GM18502 (cell line): ENCODE measurements around the gene CSF1.

Experiments
- ATAC-seq: cut with Tn5 transposase; IDR thresholded peaks from one replicate; pipeline ENCODE4 v1.9.1; 2021; ENCODE audit warnings: mild to moderate bottlenecking; ENCODE audit not compliant: unreplicated experiment, poor library complexity

Gene CSF1

DNA sequence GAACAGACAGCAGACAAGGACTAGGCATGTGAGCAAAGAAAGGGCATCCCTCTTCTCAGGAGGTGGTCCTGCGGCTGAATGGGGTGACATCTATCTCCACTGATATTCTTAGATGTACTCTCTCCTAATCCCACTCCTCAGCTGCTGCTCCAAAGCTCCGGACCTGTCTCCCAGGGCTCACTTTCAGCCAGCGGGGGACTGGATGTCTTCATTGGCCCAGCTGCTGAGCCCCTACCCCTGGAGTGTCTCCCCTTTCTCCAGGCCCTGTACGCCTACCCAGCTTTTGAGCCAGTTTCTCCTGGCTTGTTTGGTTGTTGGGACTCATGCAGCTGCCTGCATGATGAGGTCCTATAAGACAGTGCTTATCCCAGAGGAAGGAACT lies 28.8 kb upstream of the CSF1 start:
- no peak for ATAC-seq

DNA sequence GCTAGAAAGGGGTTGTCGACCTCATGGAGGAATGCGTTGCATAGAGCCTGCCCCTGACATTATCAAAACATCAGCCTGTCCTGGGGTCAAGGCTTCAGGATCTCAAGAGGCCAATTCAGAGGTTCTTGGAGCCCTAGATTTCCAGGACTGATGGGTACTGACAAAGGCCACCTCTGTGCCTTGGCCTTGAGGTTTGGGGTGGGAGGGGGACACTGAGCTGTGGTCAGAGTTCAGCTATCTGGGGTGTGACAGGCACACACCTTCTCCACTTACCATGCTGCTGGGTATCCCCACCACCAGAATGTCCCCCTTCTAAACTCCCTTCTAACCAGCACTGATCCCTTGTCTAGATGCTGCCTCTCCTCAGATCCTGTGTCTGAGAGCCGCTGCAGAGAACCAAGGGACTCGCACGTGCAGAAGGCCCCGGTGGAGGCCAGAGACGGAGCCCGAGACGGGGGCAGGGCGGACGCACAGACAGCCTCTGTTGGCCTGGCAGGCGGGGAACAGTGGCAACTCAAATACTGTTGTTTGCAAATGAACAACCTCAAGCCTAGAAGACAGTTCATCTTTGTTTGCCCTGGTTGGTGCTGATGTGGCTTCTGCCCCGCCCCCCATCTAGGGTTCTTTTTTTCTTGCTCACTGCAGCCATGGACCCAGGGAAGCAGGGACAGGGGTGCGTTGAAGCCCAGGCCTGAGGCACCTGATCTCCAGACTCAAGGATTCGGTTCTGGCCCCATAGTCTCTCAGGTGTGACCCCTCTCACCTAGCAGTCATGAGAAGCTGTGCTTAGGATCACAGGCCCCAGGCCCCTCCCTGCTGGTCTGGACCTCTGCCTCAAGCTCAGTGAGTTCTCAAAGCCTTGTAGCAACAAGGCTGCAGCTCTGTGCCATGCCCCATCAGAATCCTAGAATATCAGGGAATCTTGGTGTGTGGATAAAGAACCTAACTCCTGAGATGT lies 28.1 kb upstream of the CSF1 start:
- no peak for ATAC-seq

DNA sequence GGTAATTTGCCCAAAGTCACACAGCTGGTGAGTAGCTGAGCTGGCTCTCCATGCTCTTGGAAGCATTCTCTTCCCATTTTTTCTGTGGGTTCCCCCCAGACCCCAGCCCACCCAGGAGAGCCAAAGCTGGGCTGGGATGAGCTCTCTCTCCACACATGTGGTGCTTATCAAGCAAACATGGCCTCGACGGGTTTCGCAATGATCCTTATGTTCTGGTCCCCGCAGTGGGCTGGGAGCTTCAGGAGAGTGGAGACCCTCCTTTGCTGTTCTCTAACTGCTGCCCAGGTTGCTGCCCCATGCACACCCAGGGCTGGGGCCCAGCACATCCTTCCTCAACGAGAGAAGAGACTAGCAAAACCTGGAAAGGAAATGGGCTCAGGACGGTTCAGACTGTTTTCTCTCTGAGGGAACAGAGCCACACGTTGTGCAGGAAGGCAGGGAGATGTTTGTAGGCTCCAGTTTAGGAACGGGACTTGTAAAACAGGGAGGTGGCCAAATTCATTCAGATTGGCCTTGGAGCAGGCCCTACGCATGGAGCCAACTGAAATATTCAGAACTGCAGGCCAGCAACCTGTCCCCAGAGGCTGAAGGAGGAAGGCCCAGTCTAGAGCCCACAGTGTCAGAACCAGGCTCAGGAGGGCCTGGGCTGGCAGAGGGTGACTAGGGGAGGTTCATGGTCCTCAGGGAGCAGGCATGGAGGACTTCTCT lies 27.2 kb upstream of the CSF1 start:
- no peak for ATAC-seq

DNA sequence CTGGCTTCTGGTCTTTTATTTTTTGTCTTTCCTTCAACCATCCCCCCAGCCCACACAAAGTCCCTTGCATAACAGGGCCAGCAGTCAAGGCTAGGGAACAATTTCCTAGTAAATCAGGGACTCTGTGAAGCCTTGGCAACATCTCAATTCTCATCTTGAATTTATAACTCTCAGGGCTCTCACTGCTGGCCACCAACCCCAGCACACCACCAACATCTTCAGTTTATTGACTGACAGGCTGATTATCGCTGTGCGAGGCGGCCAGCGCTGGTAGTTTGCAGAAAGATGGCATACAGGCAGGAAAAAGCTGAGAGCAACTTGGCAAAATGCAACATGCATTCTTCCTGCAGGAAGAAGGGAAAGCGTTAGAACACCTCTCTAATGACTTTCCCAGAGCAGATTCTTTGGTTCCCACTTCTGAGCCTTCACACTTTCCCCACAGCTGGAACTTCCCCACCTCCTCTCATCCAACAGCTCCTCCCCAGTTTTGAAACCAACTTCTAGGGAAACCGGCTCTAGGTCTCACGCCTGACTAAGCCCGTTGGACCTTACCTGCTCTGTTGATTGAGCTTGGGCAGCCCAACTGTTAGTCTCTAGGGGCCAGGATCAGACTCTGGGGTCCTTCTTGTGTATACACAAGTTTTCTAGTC lies 26.3 kb upstream of the CSF1 start:
- ATAC-seq: no peak

DNA sequence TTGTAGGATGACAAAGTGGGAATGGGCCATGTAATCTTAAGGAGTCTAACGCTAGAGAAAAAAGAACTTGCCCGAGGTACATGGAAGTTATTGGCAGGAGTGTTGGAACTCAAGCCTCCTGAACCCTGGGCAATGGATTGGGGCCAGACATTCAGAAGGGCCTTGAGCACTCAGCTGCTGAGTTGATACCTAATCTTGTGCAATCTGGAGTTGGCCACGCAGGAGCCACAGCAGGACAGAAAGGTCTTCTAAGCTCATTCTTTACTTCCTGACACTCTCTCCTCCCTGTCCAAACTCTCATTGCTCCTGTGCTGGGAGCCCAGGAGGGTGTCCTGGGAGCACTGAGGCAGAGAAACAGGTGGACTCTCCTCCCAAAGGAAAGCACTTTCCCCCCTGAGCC lies 25.1 kb upstream of the CSF1 start:
- no peak for ATAC-seq

DNA sequence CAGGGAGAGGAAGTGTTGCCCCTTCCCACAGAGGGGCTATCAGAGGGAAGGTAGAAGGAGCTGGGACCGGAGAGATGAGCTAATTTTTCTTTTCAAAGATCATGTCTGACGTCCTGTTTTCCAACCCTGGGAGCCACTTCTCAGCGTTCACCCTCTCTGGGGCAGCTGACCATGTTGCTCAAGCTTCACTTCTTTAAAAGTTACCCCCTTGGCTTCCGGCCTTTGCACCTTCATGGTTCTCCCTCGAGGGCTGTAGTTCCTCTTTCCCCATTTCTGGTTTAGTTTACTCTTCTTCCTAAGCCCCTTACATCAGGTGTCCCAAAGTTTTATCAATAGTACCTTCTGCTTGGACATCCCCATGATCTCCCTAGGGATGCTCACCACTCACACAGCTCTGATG lies 23.8 kb upstream of the CSF1 start:
- ATAC-seq: no peak

DNA sequence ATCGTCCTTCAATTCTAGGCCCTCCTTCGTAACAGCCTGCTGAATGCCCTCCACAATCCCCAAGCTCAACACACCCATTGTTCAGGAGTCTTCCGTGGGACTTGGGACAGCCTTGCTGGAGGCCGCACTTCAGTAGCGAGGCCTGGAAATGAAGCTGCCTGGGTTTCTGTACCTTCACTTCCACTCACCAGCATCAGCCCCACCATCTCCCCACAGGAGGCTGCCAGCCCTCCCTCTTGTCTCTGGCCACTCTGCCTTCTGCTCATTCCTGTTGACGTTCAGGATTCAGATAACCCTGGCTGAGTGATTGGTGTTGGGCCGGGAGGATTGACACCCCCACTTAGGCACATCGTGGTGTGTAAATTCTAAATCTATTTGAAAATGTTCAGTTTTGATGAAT lies 23.4 kb upstream of the CSF1 start:
- no peak for ATAC-seq

DNA sequence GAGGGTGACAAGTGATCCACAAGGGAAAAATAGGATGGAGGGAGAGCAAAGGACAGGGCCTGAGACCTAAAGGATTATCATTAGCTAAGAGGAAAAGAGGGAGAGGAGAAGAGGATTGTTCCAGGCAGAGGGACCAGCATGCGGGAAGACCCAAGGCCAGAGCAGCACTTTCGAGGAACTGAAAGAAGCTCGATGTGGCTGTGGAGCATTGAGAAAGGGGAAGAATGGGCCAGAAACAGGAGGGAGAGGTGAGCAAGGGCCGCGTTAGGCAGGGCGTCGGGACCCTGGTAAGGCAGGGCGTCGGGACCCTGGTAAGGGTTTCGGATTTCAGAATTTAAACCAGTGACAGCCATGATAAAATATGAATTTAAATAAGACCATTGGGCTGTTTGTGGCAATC lies 22.8 kb upstream of the CSF1 start:
- ATAC-seq: no peak

DNA sequence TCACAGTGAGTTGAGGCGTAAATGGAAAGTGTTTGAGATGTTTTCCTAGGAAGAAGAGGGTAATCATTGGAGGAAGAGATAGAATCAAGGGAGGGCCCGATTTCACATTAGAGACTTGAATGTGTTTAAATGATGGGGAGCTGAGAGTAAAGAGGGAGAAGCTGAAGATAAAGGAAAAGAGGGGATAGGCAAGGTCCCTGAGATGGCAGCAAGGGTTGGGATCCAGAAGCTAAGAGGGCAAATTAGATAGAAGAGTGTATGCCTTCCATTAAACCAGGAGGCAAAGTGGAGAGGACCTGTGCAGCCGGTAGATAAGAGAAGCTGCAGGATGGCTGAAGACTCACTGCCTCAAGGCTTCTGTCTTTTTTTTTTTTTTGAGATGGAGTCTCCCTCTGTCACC lies 21.6 kb upstream of the CSF1 start:
- no peak for ATAC-seq

DNA sequence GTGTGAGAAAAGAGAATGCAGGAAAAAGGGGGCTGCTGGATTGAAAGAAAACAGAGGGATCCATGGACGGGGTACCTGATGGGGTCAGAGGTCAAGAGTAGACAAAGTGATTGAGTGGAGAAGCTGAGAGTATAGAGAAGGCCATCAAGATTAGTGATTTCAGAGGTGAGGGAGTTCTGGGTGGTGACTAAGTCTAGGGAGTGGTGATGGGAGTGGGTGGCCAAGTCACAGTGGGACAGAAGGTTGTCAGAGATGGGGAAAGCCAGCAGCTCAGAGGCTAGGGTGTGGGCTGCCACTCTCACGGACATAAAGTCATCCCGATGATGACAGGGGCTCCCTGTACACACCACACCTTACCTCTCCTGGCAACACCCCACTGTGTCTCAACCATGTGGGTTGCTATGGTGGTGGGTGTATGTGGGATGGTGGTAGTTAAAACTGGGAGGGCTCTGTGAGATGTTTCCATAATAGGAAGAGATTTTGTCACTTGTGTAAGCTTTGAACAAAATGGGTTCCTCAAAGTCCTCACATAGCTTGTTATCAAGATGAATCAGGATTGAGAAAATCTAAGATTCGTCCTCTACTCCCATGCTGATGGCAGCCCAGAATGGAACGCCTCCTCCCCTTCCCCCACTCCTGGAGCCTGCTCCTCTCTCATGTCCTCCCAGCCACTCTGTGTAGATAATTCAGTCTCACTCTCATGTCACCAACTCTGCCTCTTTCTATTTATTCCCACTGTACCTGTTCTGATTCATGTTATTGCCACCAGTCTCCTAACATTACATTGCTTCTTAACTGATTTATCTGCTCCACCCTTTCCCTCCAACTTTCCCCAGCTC lies 20.3 kb upstream of the CSF1 start:
- no peak for ATAC-seq

DNA sequence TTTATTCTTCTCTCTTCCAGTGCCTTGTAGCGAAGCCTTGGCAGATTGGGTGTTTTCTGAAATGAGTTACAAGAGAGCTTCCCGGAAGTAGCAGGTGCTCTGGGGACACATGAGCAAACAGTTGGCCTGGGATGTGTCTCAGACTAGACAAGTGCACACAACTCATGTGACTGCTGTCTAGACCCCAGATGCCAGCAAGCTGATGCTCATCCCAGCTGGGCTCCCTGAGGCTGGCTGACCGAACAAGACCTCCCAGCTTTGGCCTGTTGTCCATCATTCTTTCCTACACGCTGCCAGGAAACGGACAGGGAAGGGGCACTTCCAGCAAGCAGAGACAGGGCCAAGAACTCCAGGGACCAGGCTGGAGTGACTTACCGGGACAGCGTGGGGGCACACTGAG lies 18.7 kb upstream of the CSF1 start:
- ATAC-seq: no peak

DNA sequence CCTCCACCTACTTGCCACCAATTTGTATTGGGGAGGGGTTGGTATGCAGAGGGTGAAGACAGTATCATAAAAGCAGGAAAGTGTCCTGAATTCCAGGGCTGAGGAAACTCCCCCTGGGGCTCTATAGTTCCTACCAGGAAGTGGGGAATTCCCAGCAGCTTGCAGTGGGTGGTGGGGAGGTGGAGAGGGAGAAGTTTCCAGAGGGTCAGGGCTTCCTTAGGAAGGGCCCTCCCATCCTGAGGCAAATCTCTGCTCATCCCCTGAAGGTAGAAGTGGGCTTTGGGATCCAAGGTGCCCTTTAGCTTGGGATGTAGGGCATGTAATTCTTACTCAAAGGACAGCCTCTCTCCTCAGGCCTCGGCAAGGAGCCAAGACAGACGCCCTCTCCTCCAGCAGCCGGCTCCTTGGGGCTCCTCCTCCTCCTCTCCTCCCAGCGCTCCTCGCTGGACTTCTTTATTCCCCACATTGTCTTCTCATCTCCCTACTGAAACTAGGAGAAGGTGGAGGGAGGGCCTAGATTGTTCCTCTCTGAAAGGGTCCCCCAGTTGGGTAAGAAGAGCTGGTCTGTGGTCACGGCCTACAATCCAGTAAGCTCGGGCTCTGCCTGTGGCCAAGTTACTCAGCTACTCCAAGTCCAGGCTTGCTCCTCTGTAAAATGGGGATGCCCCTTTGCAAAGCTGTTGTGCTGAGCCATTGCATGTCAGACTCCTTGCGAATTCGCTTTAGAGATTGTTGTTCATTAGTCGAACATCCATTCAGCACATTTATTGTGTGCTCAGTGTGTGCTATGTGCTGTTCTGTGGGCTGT lies 17.9 kb upstream of the CSF1 start:
- ATAC-seq: no peak

DNA sequence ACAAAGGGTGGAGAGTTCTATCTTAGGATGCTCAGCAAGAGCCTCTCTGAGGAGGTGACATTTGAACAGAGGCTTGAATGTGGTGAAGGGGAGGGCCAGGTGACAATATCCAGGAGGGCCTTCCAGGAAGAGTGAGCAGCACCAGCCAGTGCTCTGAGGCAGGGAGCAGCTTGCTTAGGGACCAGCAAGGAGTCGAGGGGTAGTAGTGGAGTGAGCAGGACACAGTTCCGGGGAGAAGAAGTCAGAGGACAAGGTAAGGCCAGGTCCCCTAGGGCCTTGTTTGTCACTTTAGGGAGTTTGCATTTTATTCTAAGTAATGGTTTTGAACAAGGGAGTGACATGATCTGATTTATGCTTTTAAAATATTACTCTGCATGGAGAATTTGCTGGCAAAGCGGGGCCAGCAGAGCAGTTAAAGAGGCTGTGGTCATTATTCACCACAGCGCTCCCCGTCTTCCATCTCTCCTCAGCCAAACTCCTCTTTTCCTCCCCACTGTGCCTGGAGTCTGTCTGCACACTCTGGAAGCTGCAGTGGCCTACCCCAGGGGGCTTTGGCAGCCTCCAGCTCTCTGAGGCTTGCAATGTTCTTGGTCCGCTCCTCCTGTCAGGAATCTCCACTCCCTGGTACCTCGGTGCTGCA lies 17.0 kb upstream of the CSF1 start:
- no peak for ATAC-seq

DNA sequence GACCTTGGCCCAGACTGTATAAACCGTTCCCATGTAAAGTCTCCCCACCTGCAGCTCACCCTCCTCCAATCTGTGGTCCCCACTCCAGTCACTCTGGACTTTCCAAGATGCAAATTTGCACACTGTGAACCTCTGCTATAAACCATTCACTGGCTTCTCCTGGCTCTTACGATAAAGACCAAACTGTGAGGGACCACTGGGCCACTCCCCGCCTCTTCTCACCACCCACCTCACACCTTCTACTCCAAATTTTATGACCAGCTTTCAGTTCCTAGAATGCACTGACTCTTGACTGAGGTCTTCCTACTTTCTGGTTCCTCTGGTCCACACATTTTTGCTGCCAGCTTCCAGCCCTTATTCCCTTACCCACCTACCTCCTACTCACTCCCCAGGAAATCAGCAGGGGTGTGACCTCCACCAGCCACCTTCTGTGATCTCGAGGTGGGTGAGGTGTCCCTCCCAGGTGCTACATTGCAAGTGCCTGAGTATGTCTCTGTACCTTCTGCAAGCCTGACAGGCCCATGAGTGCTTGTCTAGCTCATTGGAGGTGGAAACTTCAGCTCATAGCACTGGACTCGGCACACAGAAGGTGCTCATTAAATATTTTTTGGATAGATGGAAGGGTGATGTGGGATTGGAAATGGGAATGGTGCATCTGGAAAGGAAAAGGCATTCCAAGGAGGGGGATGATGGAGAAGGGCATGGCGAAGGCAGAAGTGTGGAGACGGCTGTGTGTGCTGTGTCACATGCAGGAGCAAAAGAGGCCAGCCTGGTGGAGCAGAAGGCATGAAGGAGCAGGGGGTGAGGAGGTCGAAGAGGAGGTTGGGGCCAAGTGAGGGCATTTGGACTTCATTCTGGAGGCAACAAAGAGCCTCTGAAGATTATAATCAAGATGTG lies 15.6 kb upstream of the CSF1 start:
- ATAC-seq: peak; percentile 53

DNA sequence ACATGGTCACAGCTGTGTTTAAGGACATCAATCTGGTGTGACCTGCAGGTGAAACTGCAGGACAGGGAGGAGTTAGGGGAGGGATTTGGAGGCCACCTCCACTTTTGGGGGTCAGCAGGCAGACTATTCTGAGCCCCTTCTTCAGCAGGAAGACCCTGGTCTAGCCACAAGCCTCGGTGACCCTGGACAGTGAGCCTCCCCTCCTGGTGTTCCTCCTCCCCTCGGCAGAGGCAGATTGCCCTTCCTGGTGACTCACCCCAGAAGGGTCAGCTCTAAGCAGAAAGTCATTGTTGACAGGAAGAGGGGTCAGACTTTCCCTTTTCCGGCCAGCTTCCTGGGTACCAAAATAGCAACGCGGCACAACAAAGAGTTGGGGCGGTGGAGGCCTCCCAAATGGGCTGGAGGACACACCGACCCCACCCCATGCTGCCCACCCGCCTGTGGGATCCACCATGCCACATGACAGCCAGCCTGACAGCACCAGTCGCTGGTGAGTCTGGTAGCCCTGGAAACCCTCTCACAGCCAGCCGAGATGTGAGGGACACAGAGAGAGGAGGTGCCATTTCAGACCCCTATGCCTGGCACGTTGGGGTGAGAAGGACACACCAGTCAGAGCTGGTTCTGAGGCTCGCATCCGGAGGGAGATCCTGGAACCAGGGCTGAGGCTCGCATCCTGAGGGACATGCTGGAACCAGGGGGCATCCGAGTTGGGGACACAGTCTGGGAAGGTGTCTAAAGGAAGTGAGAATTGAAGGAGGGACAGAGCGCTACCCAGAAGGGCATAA lies 14.7 kb upstream of the CSF1 start:
- ATAC-seq: no peak

DNA sequence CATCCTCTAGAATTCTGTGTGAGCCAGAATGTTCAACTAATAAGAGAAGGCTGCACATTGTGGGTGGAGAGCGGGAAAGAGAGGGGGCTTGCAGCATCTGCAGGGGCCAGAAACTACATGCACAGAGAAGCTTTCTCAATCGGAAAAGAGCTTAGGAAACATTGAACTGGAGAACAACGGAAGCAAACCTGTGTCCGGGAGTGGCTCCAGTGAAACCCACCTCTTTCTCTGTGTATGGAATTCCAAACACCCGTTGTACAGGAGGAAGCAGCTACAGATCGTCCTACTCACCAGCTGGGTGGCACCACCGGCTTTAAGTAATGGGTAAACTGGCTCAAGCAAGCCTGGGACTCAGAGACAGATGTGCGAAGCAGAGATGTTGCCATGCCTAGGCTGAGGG lies 14.0 kb upstream of the CSF1 start:
- ATAC-seq: no peak

DNA sequence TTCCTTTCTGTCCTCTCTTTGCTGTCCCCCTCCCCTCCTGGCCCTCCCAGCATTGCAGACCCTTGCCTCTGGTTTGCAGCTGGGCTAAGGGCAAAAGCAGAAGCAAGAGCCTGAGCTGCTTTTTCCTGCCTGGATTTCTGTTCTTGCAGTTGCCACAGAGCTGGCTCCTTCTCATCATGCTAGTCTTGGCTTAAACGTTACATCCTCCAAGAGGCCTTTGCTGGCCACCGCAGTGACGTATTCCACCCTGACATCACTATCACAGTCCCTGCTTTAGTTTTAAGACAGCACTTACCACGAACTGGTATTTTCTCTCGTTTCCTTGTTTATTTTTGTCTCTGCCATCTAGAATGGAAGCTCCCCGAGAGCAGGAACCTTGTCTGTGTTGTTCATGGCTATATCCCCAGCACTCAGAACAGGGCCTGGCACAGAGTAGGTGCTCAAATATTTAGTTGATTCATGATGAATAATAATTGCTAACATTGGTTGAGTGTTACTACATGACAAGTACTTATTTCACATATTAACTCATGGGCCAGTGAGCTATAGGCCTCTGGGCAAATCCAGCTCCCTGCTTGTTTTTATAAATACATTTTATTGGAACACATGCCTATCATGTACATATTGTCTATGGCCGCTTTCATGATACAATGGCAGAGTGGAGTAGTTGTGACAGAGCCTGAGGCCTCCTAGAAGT lies 13.2 kb upstream of the CSF1 start:
- ATAC-seq: no peak
